Measurements from ENCODE around the gene DNM3. TPM values are rescaled to one million over a fixed set of nuclear protein-coding genes. Genes with fewer than 3 reads are reported as not detected.

DNM3 gene
- total RNA-seq, 1 donor from 2014 or later, result 2.1 TPM

DNA sequence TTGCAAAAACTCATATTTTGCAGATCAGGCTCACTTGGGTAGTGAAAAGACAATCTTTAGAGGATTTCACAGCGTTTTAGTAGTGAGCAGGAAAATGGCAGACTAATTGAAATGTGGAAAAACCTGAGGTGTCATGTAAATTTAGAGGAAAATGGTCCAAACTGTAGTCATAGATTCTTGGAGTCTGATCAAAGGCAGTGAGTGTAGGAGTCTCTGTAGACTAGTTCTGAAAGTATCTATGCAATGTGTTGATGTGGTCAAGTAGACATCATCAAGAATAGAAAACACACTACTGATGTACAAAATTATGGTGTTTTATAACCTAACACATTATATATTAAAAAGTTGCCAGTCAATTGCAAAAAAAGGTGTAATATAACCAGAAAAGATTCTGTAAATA, 436.0 kb downstream of the DNM3 start:
- Mint-ChIP-seq H3K9me3 (no peaks in the 10 kb centered on the region), H3K27ac (no peak overlapping the region), H3K36me3 (ENCODE audit: low read depth) (no peaks in the 10 kb centered on the region), H3K4me3 (no peak overlapping the region), H3K27me3 (no peaks in the 10 kb centered on the region), H3K4me1 (no peaks in the 10 kb centered on the region)
- ChIA-PET POLR2A (no interaction called here), CTCF (no interaction called here)
- ATAC-seq (ENCODE audit: low read depth) (no peak), DNase-seq (no peak)
- intact Hi-C loops (cut with micrococcal nuclease), result no loop called here
- TF ChIP-seq, protein P1, sequence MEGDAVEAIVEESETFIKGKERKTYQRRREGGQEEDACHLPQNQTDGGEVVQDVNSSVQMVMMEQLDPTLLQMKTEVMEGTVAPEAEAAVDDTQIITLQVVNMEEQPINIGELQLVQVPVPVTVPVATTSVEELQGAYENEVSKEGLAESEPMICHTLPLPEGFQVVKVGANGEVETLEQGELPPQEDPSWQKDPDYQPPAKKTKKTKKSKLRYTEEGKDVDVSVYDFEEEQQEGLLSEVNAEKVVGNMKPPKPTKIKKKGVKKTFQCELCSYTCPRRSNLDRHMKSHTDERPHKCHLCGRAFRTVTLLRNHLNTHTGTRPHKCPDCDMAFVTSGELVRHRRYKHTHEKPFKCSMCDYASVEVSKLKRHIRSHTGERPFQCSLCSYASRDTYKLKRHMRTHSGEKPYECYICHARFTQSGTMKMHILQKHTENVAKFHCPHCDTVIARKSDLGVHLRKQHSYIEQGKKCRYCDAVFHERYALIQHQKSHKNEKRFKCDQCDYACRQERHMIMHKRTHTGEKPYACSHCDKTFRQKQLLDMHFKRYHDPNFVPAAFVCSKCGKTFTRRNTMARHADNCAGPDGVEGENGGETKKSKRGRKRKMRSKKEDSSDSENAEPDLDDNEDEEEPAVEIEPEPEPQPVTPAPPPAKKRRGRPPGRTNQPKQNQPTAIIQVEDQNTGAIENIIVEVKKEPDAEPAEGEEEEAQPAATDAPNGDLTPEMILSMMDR (IDR thresholded peaks at IDR 0.05), result no peak

DNA sequence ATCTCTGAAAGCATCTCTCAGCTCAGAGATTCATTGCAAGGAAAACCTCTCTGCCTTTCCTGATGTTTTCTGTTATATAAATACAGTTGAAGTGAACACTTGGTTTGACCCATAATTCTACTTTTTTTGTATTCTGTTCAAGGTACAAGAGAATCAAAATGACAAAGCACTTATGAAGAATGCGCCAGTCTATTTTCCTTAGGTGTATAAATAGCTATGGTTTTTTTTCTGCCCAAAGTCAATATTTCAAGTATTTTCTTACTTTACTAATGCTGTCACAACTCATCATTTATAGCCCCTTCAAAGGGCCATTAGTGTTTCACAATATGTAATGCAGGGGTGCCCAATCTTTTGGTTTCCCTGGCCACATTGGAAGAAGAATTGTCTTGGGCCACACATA, 436.7 kb downstream of the DNM3 start:
- intact Hi-C loops (cut with micrococcal nuclease), result no loop called here
- ATAC-seq (ENCODE audit: low read depth) (no peak), DNase-seq (no peak)
- no peak overlapping the region for H3K27ac Mint-ChIP-seq
- no peak overlapping the region for H3K4me3 Mint-ChIP-seq
- H3K36me3 Mint-ChIP-seq (ENCODE audit: low read depth), result no peaks in the 10 kb centered on the region
- CTCF ChIA-PET, result no interaction called here
- TF ChIP-seq, protein P1 (IDR thresholded peaks at IDR 0.05), result no peak
- H3K27me3 Mint-ChIP-seq, result no peaks in the 10 kb centered on the region
- no peaks in the 10 kb centered on the region for H3K4me1 Mint-ChIP-seq
- POLR2A ChIA-PET, result no interaction called here
- H3K9me3 Mint-ChIP-seq, result no peaks in the 10 kb centered on the region

DNA sequence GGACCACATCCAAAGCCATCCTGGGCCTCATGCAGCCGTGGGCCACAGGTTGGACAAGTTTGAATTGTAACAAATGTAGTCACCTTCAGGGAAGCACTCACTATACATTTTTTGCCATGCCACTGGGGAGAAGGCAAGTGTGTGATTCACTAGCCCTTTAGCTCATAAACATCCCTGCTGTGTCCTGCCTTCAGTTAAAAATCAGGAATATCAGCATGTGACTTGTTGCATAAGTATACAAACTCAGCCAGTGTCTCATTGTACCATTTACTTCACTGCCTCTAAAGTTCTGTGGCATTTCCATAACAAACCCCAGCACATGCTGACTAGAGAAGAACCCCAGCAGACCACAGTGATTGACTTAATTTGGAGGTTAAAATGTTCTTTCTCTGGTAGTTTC, 437.2 kb downstream of the DNM3 start:
- TF ChIP-seq, protein P1 (IDR thresholded peaks at IDR 0.05), result no peak
- no peak for ATAC-seq (ENCODE audit: low read depth)

DNA sequence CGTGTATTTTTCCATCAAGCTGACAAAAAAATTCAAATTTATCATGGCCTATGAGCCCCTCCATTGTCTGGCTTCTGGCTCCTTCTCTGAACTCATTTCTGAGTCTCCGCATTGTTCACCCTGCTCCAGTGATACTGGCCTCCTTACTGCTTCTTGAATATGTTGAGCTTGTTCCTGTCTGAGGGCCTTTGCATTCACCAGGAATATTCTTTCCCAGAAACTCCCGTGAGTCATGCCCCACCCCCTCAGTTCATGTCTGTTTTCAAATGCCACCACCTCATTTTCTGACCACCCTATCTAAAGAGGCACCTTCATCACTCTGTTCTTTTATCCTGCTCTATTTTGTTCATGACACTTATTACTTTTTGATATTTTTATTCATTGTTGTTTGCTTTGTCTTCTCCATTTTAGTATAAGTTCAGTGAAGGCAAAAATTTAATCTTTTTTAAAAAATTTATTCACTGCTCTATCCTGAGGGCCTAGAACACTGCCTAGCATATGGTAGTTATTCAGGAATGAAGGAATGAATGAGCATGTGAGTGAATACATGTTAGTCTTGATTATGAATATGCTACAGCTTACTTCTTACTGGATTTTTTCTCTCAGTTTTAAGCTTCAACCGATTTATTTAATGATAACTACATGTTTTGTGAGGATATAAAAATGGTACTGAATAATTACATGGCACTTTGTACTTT, 438.8 kb downstream of the DNM3 start:
- TF ChIP-seq, protein P1 (IDR thresholded peaks at IDR 0.05), result no peak
- DNase-seq, result no peak
- Mint-ChIP-seq H3K27me3 (no peaks in the 10 kb centered on the region), H3K4me3 (no peak overlapping the region), H3K27ac (no peak overlapping the region), H3K9me3 (no peaks in the 10 kb centered on the region), H3K4me1 (no peaks in the 10 kb centered on the region), H3K36me3 (ENCODE audit: low read depth) (no peaks in the 10 kb centered on the region)
- ChIA-PET POLR2A (no interaction called here), CTCF (no interaction called here)
- intact Hi-C loops (cut with micrococcal nuclease), result no loop called here
- ATAC-seq (ENCODE audit: low read depth), result no peak

More for the DNA sequence above, 437.2 kb downstream of the DNM3 start:
- H3K9me3 Mint-ChIP-seq, result no peaks in the 10 kb centered on the region
- ChIA-PET CTCF (no interaction called here), POLR2A (no interaction called here)
- no peaks in the 10 kb centered on the region for H3K4me1 Mint-ChIP-seq
- intact Hi-C loops (cut with micrococcal nuclease), result no loop called here
- DNase-seq, result no peak
- H3K27ac Mint-ChIP-seq, result no peak overlapping the region
- no peaks in the 10 kb centered on the region for H3K36me3 Mint-ChIP-seq (ENCODE audit: low read depth)
- no peaks in the 10 kb centered on the region for H3K27me3 Mint-ChIP-seq
- H3K4me3 Mint-ChIP-seq, result no peak overlapping the region

DNA sequence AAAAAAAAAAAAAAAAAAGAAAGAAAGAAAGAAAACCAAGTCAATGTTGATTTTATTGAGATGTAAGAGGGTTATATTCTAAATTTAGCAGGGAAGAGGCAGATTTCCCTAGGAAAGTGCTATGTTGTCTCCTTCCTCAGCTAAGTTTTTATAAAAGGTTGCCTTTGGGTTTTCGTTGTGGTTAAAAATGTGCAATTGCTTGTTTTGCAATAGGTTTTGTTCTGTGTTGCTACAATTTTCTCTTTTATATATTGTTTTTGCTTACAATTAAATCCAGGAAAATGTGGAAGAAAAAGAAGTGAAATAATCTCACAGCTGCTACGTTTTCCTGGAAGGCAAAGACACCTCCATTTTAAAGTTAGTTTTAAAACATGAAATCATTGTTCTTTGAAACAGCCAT, 442.5 kb downstream of the DNM3 start:
- Mint-ChIP-seq H3K9me3 (no peaks in the 10 kb centered on the region), H3K36me3 (ENCODE audit: low read depth) (no peaks in the 10 kb centered on the region), H3K27me3 (no peaks in the 10 kb centered on the region), H3K27ac (no peak overlapping the region), H3K4me1 (no peaks in the 10 kb centered on the region), H3K4me3 (no peak overlapping the region)
- DNase-seq (no peak), ATAC-seq (ENCODE audit: low read depth) (no peak)
- intact Hi-C loops (cut with micrococcal nuclease), result no loop called here
- CTCF ChIA-PET, result no interaction called here
- POLR2A ChIA-PET, result interaction anchor here (0.7 kb wide), 1 partner anchor 77 kb away, joined by 5 read pairs; no protein-coding TSS in a partner anchor
- TF ChIP-seq, protein P1 (IDR thresholded peaks at IDR 0.05), result no peak
